HEK293 (cell line): Measurements from ENCODE around the gene NR0B2.

Source experiments
- CTCF ChIA-PET: fragments of 350-600 bp; formaldehyde crosslinking; extraction: SDS; loops from one replicate; lab custom pipeline; 2021; ENCODE audit warnings: antibody characterized with exemption; lab: Yijun Ruan, JAX
- POLR2A ChIA-PET: fragments of 300-600 bp; formaldehyde crosslinking; extraction: SDS; loops from one replicate; lab custom pipeline; 2020; ENCODE audit warnings: antibody characterized with exemption, inconsistent platforms; lab: Yijun Ruan, JAX
- H3K27ac ChIP-seq: fragments of 200-500 bp; sonication (Bioruptor generic); 2 replicates; pipeline ENCODE4 v1.5.1; 2014; ENCODE audit warnings: low read depth, low read length, control low read depth, inconsistent platforms; ENCODE audit errors: extremely low read depth
- H3K36me3 ChIP-seq, 2 experiments: fragments of 200-500 bp in 1 of 2; sonication (Bioruptor generic) in 1 of 2; 1 replicate in 1 of 2; 2 replicates in 1 of 2; pipeline ENCODE4 v1.5.1; 2014 to 2017; ENCODE audit warnings: inconsistent platforms in 2 of 2, low read length in 2 of 2; ENCODE audit not compliant: control insufficient read depth in 2 of 2, insufficient read depth in 1 of 2
- H3K4me1 ChIP-seq: fragments of 200-500 bp; sonication (Bioruptor generic); 2 replicates; pipeline ENCODE4 v1.5.1; 2014; ENCODE audit warnings: mild to moderate bottlenecking, low read length, inconsistent platforms; ENCODE audit not compliant: control insufficient read depth, insufficient read depth
- H3K4me3 ChIP-seq: 2 replicates; pipeline ENCODE4 v1.5.1; 2011; ENCODE audit warnings: low read depth, mild to moderate bottlenecking, control low read depth, low read length, moderate library complexity
- H3K9me3 ChIP-seq: fragments of 200-500 bp; sonication (Bioruptor generic); 2 replicates; pipeline ENCODE4 v1.5.1; 2014; ENCODE audit warnings: low read depth, low read length, inconsistent platforms; ENCODE audit not compliant: control insufficient read depth, insufficient read depth
- EGR2 ChIP-seq: fragments of 450-650 bp; formaldehyde crosslinking; IDR thresholded peaks from 2 replicates; pipeline ENCODE4 v1.5.1; 2016; ENCODE audit warnings: low read depth, missing biosample characterization, missing genetic modification characterization
- HIC1 ChIP-seq: fragments of 450-650 bp; formaldehyde crosslinking; IDR thresholded peaks from 2 replicates; pipeline ENCODE4 v1.5.1; 2016; ENCODE audit warnings: missing biosample characterization, missing genetic modification characterization
- HOXA7 ChIP-seq: sonication (generic); formaldehyde crosslinking; IDR thresholded peaks from 2 replicates; pipeline ENCODE4 v1.8.1; 2022; ENCODE audit warnings: missing genetic modification reagents, borderline replicate concordance
- OVOL3 ChIP-seq: fragments of 450-650 bp; formaldehyde crosslinking; IDR thresholded peaks from 2 replicates; pipeline ENCODE4 v1.5.1; 2016; ENCODE audit warnings: missing biosample characterization, missing genetic modification characterization
- PRDM6 ChIP-seq: fragments of 450-650 bp; formaldehyde crosslinking; IDR thresholded peaks from 2 replicates; pipeline ENCODE4 v1.5.1; 2017; ENCODE audit warnings: missing biosample characterization, missing genetic modification characterization
- ZBTB17 ChIP-seq: fragments of 450-650 bp; formaldehyde crosslinking; IDR thresholded peaks from 2 replicates; pipeline ENCODE4 v1.5.1; 2016; ENCODE audit warnings: missing biosample characterization, missing genetic modification characterization
- ZFHX2 ChIP-seq: fragments of 450-650 bp; formaldehyde crosslinking; conservative IDR thresholded peaks from 2 replicates; pipeline ENCODE4 v1.5.1; 2016; ENCODE audit warnings: missing biosample characterization, missing genetic modification characterization
- ZFP37 ChIP-seq: fragments of 450-650 bp; formaldehyde crosslinking; IDR thresholded peaks from 2 replicates; pipeline ENCODE4 v1.5.1; 2016; ENCODE audit warnings: missing biosample characterization, missing genetic modification characterization
- ZFP41 ChIP-seq: fragments of 450-650 bp; formaldehyde crosslinking; IDR thresholded peaks from 2 replicates; pipeline ENCODE4 v1.5.1; 2016; ENCODE audit warnings: missing biosample characterization, missing genetic modification characterization, borderline replicate concordance
- ZNF121 ChIP-seq: fragments of 450-650 bp; formaldehyde crosslinking; IDR thresholded peaks from 2 replicates; pipeline ENCODE4 v1.5.1; 2016; ENCODE audit warnings: missing biosample characterization, missing genetic modification characterization
- ZNF184 ChIP-seq: fragments of 450-650 bp; IDR thresholded peaks from 2 replicates; pipeline ENCODE4 v1.5.1; 2018; ENCODE audit warnings: missing biosample characterization, mild to moderate bottlenecking, missing genetic modification characterization
- ZNF2 ChIP-seq: fragments of 450-650 bp; formaldehyde crosslinking; IDR thresholded peaks from 2 replicates; pipeline ENCODE4 v1.5.1; 2016; ENCODE audit warnings: missing biosample characterization, missing genetic modification characterization
- ZNF292 ChIP-seq: fragments of 450-650 bp; formaldehyde crosslinking; IDR thresholded peaks from 2 replicates; pipeline ENCODE4 v1.5.1; 2016; ENCODE audit warnings: low read depth, missing biosample characterization, missing genetic modification characterization, borderline replicate concordance
- ZNF366 ChIP-seq: fragments of 450-650 bp; formaldehyde crosslinking; conservative IDR thresholded peaks from 2 replicates; pipeline ENCODE4 v1.5.1; 2016; ENCODE audit warnings: missing biosample characterization, missing genetic modification characterization
- ZNF510 ChIP-seq: fragments of 450-650 bp; formaldehyde crosslinking; IDR thresholded peaks from 2 replicates; pipeline ENCODE4 v1.5.1; 2018; ENCODE audit warnings: mild to moderate bottlenecking, missing genetic modification characterization, missing biosample characterization; ENCODE audit not compliant: insufficient replicate concordance
- ZNF600 ChIP-seq: fragments of 450-650 bp; formaldehyde crosslinking; IDR thresholded peaks from 2 replicates; pipeline ENCODE4 v1.5.1; 2016; ENCODE audit warnings: missing biosample characterization, missing genetic modification characterization
- ZNF768 ChIP-seq: fragments of 450-650 bp; formaldehyde crosslinking; IDR thresholded peaks from 2 replicates; pipeline ENCODE4 v1.5.1; 2018; ENCODE audit warnings: missing biosample characterization, mild to moderate bottlenecking, missing genetic modification characterization
- ZNF776 ChIP-seq: fragments of 450-650 bp; formaldehyde crosslinking; IDR thresholded peaks from 2 replicates; pipeline ENCODE4 v1.5.0; 2017; ENCODE audit warnings: missing biosample characterization, missing genetic modification characterization, borderline replicate concordance

NR0B2 gene

GRCh38 chr1:26909951-26910342 lies 3.8 kb downstream of the NR0B2 start:
- CTCF ChIA-PET = no interaction called here

GRCh38 chr1:26907071-26907917 lies 6.5 kb downstream of the NR0B2 start:
- CTCF ChIA-PET = interaction anchor here (0.7 to 1.1 kb wide), 2 partner anchors 28 to 140 kb away, joined by 3 to 4 read pairs; no protein-coding TSS in a partner anchor

More at GRCh38 chr1:26909951-26910342, 3.8 kb downstream of the NR0B2 start:
- no peak overlapping the region for H3K27ac ChIP-seq
- POLR2A ChIA-PET = interaction anchor here (2.7 kb wide), 1 partner anchor 10 kb away, joined by 11 read pairs; the partner anchor contains the start of gene GPATCH3
- no peak overlapping the region for H3K4me3 ChIP-seq
- peaks cover 8% of the 10 kb centered on the region for H3K4me1 ChIP-seq
- H3K9me3 ChIP-seq = no peaks in the 10 kb centered on the region
- no peaks in the 10 kb centered on the region for H3K36me3 ChIP-seq
- TF ChIP-seq HOXA7 (CRISPR knock-in tag) (no peak), OVOL3 (no peak), ZFHX2 (tag by site-specific recombination) (peak; percentile 96), ZNF184 (no peak), PRDM6 (tag by site-specific recombination) (no peak), EGR2 (tag by site-specific recombination) (peak; percentile 97)

GRCh38 chr1:26900815-26901511 lies 12.8 kb downstream of the NR0B2 start:
- POLR2A ChIA-PET = interaction anchor here (0.7 to 3.0 kb wide), 15 partner anchors 8 to 178 kb away, joined by 3 to 53 read pairs (median 4); partner anchors contain the start of genes GPN2, NR0B2, NUDC and ZDHHC18
- TF ChIP-seq ZNF768 (tag by site-specific recombination) (no peak), ZNF510 (tag by site-specific recombination) (no peak), EGR2 (tag by site-specific recombination) (no peak), ZNF292 (no peak), ZNF776 (no peak), ZNF121 (tag by site-specific recombination) (peak; percentile 85)
- H3K4me1 ChIP-seq = 0 out of 2 replicates have a peak, but pooled peaks cover 4% of the 10 kb centered on the region
- H3K9me3 ChIP-seq = no peaks in the 10 kb centered on the region
- H3K4me3 ChIP-seq = peak overlapping the region; percentile 99
- CTCF ChIA-PET = interaction anchor here (0.6 to 1.4 kb wide), 4 partner anchors 14 to 1026 kb away, joined by 3 to 5 read pairs (median 4); no protein-coding TSS in a partner anchor
- peak overlapping the region; percentile 56 for H3K27ac ChIP-seq
- peaks cover 3 to 27% of the 10 kb centered on the region in 2 experiments; a peak in 2 of 3 replicates for H3K36me3 ChIP-seq

More at GRCh38 chr1:26907071-26907917, 6.5 kb downstream of the NR0B2 start:
- no peaks in the 10 kb centered on the region for H3K4me1 ChIP-seq
- POLR2A ChIA-PET = interaction anchor here (0.6 to 2.7 kb wide), 3 partner anchors 8 to 17 kb away, joined by 3 to 11 read pairs (median 4); partner anchors contain the start of genes GPATCH3 and GPN2
- no peak overlapping the region for H3K4me3 ChIP-seq
- H3K36me3 ChIP-seq = no peaks in the 10 kb centered on the region
- H3K27ac ChIP-seq = no peak overlapping the region
- TF ChIP-seq HIC1 (peak; percentile 29; the same call in 1 of the 2 replicates), ZFP41 (no peak), ZNF2 (tag by site-specific recombination) (no peak), ZNF600 (tag by site-specific recombination) (0 out of 2 replicates have a peak, but pooled peaks have one; percentile 38), ZFP37 (0 out of 2 replicates have a peak, but pooled peaks have one; percentile 20), ZNF366 (peak; percentile 33; the same call in 1 of the 2 replicates), ZBTB17 (no peak)
- no peaks in the 10 kb centered on the region for H3K9me3 ChIP-seq
